Ovary (tissue), 3 donors: ENCODE results near the gene DNAJA4.

Source experiments
- CTCF ChIP-seq, 3 donors: fragments of 450-650 bp in 2 of 3; fragments of 200-600 bp in 1 of 3; IDR thresholded peaks; one replicate each; pipeline versions ENCODE4 v1.5.1 to v1.8.0; 2016 to 2022; ENCODE audit warnings: antibody characterized with exemption in 3 of 3, mild to moderate bottlenecking in 1 of 3
- EP300 ChIP-seq: sonication (generic); formaldehyde crosslinking; IDR thresholded peaks from one replicate; pipeline ENCODE4 v1.6.1; 2017; ENCODE audit warnings: antibody characterized with exemption
- POLR2A ChIP-seq: fragments of 450-650 bp; IDR thresholded peaks from one replicate; pipeline ENCODE4 v1.6.1; 2017; ENCODE audit warnings: antibody characterized with exemption, mild to moderate bottlenecking, moderate library complexity
- donor health status: DM: no; HTN: no; CAD: no.

- TF ChIP-seq EP300 (no peak), CTCF (IDR thresholded peaks at IDR 0.05) (no peak), POLR2A (no peak)
Measured at GRCh38 chr15:78291052-78291451, 26.7 kb downstream of the DNAJA4 start.
